Effector CD4-positive, alpha-beta T cell (primary cell): ENCODE results near the gene SRSF3.
"Not testable (repeated sequence)": the region's sequence is repeated elsewhere in the genome, so short reads cannot be mapped to it uniquely, and the experiment has no call there.

Experiments
- DNase-seq: peaks from one replicate; pipeline ENCODE4 v3.0.0-alpha.2; 2020
- total RNA-seq: gene quantifications from one replicate; lab custom pipeline; 2026; lab: John Stamatoyannopoulos, UW

Gene SRSF3
- 1,031 reads per million, percentile 99 among the genes with 10 or more reads in this experiment for total RNA-seq

- peak; percentile 93 for DNase-seq
Measured at GRCh38 chr6:36594029-36594815, at the start of gene SRSF3. Gene SRSF3 (plus strand): TSS chr6:36594362. CDS start chr6:36596763, 2,401 bp downstream.

- DNase-seq: no peak
Measured at GRCh38 chr6:36545767-36546307, 48.3 kb upstream of the SRSF3 start.

GRCh38 chr6:36546308-36546919 is 47.7 kb upstream of the SRSF3 start:
- DNase-seq: no peak

- peak; percentile 90 for DNase-seq
Measured at GRCh38 chr6:36546920-36547645, 47.1 kb upstream of the SRSF3 start, which contains the start of gene STK38. Gene STK38 (minus strand): TSS chr6:36547479. CDS start chr6:36540202, 7,277 bp downstream.

- no peak for DNase-seq
Measured at GRCh38 chr6:36547646-36548400, 46.3 kb upstream of the SRSF3 start.

GRCh38 chr6:36548401-36548743 is 45.8 kb upstream of the SRSF3 start:
- DNase-seq: no peak

- no peak for DNase-seq
Measured at GRCh38 chr6:36550473-36551000, 43.6 kb upstream of the SRSF3 start.

GRCh38 chr6:36555750-36556252 is 38.4 kb upstream of the SRSF3 start:
- no peak for DNase-seq

GRCh38 chr6:36556281-36556680 is 37.9 kb upstream of the SRSF3 start:
- DNase-seq: no peak

GRCh38 chr6:36559011-36559793 is 35.0 kb upstream of the SRSF3 start:
- no peak for DNase-seq

- DNase-seq: no peak
Measured at GRCh38 chr6:36560822-36561221, 33.3 kb upstream of the SRSF3 start.

- DNase-seq: no peak
Measured at GRCh38 chr6:36563237-36563927, 30.8 kb upstream of the SRSF3 start.

- no peak for DNase-seq
Measured at GRCh38 chr6:36563928-36564284, 30.3 kb upstream of the SRSF3 start.

- DNase-seq: no peak
Measured at GRCh38 chr6:36566418-36566905, 27.7 kb upstream of the SRSF3 start.

- DNase-seq: no peak
Measured at GRCh38 chr6:36570264-36570663, 23.9 kb upstream of the SRSF3 start.

GRCh38 chr6:36571122-36572043 is 22.8 kb upstream of the SRSF3 start:
- DNase-seq: no peak

- not testable (repeated sequence) for DNase-seq
Measured at GRCh38 chr6:36572353-36573311, 21.5 kb upstream of the SRSF3 start.

- DNase-seq: no peak
Measured at GRCh38 chr6:36574679-36575078, 19.5 kb upstream of the SRSF3 start.
